IMR-90 (cell line): ENCODE measurements around the gene FAU.

Experiments
- BHLHE40 ChIP-seq: fragments of 150-350 bp; IDR thresholded peaks from 2 replicates; pipeline ENCODE4 v1.6.1; 2016; ENCODE audit warnings: mild to moderate bottlenecking, low read depth, low read length
- CEBPB ChIP-seq: IDR thresholded peaks from 2 replicates; pipeline ENCODE4 v1.6.1; 2012; ENCODE audit warnings: low read depth, low read length, improper control_type of control experiment
- CHD1 ChIP-seq: IDR thresholded peaks from 2 replicates; pipeline ENCODE4 v1.6.1; 2012; ENCODE audit warnings: low read depth, low read length, improper control_type of control experiment
- CTCF ChIP-seq: conservative IDR thresholded peaks from 2 replicates; pipeline ENCODE4 v1.5.1; 2012; ENCODE audit warnings: mild to moderate bottlenecking, low read depth, low read length, improper control_type of control experiment
- MAFK ChIP-seq: IDR thresholded peaks from 2 replicates; pipeline ENCODE4 v1.6.1; 2012; ENCODE audit warnings: low read depth, low read length, improper control_type of control experiment
- MXI1 ChIP-seq: IDR thresholded peaks from 2 replicates; pipeline ENCODE4 v1.6.1; 2012; ENCODE audit warnings: low read depth, mild to moderate bottlenecking, low read length, moderate library complexity, borderline replicate concordance
- POLR2A ChIP-seq: IDR thresholded peaks from 2 replicates; pipeline ENCODE4 v1.6.1; 2012; ENCODE audit warnings: mild to moderate bottlenecking, low read depth, low read length
- SMC3 ChIP-seq: fragments of 150-350 bp; IDR thresholded peaks from 2 replicates; pipeline ENCODE4 v1.6.1; 2016; ENCODE audit warnings: low read depth, mild to moderate bottlenecking, antibody characterized with exemption, low read length, moderate library complexity
- TF ChIP-seq, protein P1 (sequence below): fragments of 150-350 bp; IDR thresholded peaks from 2 replicates; pipeline ENCODE4 v1.6.1; 2017; ENCODE audit warnings: mild to moderate bottlenecking, antibody characterized with exemption, low read length, low read depth

DNA sequence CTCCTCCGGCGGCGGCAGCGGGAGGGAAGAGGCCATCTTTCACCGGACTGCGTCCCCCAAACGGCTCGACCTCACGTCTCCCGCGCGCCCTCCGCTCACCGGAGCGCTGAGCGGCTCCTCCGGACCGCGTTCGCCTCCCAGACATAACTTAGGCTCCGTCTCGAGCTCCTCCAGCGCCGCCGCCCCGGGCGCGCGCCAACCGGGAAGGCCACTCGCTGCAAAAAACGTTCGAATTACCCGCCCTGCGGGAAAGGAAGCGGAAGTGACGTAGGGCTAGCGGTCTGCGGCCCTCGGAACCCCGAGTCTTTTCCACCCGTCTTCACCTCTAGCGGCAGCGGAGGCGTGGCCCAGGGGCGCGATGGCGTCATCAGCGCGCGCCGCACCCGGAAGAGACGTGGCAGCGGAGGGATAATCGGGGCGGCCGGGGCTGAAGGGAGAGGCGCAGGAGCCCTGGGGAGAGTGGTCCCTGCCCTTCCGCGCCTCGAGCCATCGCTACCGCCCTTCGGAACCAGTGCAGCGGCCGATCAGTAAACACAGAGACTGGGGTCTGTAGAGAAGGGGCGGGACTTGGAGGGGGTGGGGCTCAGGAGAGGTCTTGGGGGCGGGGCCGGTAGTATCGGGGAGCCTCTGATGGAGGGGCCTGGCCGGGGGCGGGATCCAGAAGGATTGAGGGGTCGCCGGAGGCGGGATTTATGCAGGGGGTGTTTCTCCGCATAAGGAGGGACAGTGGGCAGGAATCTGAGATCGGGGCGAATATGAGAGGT lies 37.9 kb downstream of the FAU start, which contains the start of the genes CDCA5 and ZFPL1:
- TF ChIP-seq CTCF: 0 out of 2 replicates have a peak, but pooled peaks have one; percentile 1
- TF ChIP-seq POLR2A: peak; percentile 97
- TF ChIP-seq CHD1: no peak
- TF ChIP-seq BHLHE40: no peak
- TF ChIP-seq MXI1: peak; percentile 98
- no peak for TF ChIP-seq MAFK
- peak; percentile 36; the same call in 1 of the 2 replicates for TF ChIP-seq CEBPB
- TF ChIP-seq, protein P1, sequence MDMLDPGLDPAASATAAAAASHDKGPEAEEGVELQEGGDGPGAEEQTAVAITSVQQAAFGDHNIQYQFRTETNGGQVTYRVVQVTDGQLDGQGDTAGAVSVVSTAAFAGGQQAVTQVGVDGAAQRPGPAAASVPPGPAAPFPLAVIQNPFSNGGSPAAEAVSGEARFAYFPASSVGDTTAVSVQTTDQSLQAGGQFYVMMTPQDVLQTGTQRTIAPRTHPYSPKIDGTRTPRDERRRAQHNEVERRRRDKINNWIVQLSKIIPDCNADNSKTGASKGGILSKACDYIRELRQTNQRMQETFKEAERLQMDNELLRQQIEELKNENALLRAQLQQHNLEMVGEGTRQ: peak; percentile 38; the same call in 1 of the 2 replicates
- TF ChIP-seq SMC3: no peak
